ENCODE results near the gene TRIM66.

The TRIM66 gene

GRCh38 chr11:8682303-8683114 lies at the start of gene TRIM66, which contains the start of gene RPL27A:
TSS of gene TRIM66 (minus strand) at chr11:8682665. CDS start at chr11:8672274, 10,391 bp downstream.
TSS of gene RPL27A (plus strand) at chr11:8682792. CDS start at chr11:8682814, 22 bp downstream.
- DNase-seq (ENCODE audit: low read depth, low spot score): peak; percentile 96

GRCh38 chr11:8731647-8732323 lies 49.3 kb upstream of the TRIM66 start:
- no peak for DNase-seq (ENCODE audit: low read depth, low spot score)

GRCh38 chr11:8730697-8731020 lies 48.2 kb upstream of the TRIM66 start:
- DNase-seq (ENCODE audit: low read depth, low spot score): no peak

- DNase-seq (ENCODE audit: low read depth, low spot score): no peak
Measured at GRCh38 chr11:8729837-8730696, 47.6 kb upstream of the TRIM66 start.

- no peak for DNase-seq (ENCODE audit: low read depth, low spot score)
Measured at GRCh38 chr11:8729067-8729466, 46.6 kb upstream of the TRIM66 start.

- DNase-seq (ENCODE audit: low read depth, low spot score): no peak
Measured at GRCh38 chr11:8728563-8728962, 46.1 kb upstream of the TRIM66 start.

GRCh38 chr11:8726395-8726794 lies 43.9 kb upstream of the TRIM66 start:
- no peak for DNase-seq (ENCODE audit: low read depth, low spot score)

- no peak for DNase-seq (ENCODE audit: low read depth, low spot score)
Measured at GRCh38 chr11:8724682-8725081, 42.2 kb upstream of the TRIM66 start.

- no peak for DNase-seq (ENCODE audit: low read depth, low spot score)
Measured at GRCh38 chr11:8723711-8724110, 41.2 kb upstream of the TRIM66 start.

- DNase-seq (ENCODE audit: low read depth, low spot score): no peak
Measured at GRCh38 chr11:8722809-8723208, 40.3 kb upstream of the TRIM66 start.

- no peak for DNase-seq (ENCODE audit: low read depth, low spot score)
Measured at GRCh38 chr11:8721609-8722500, 39.4 kb upstream of the TRIM66 start.

- no peak for DNase-seq (ENCODE audit: low read depth, low spot score)
Measured at GRCh38 chr11:8720868-8721608, 38.6 kb upstream of the TRIM66 start.

GRCh38 chr11:8720352-8720751 lies 37.9 kb upstream of the TRIM66 start:
- no peak for DNase-seq (ENCODE audit: low read depth, low spot score)

GRCh38 chr11:8719721-8720120 lies 37.3 kb upstream of the TRIM66 start:
- DNase-seq (ENCODE audit: low read depth, low spot score): no peak

- no peak for DNase-seq (ENCODE audit: low read depth, low spot score)
Measured at GRCh38 chr11:8719211-8719649, 36.8 kb upstream of the TRIM66 start.

GRCh38 chr11:8717876-8718753 lies 35.6 kb upstream of the TRIM66 start:
- no peak for DNase-seq (ENCODE audit: low read depth, low spot score)

GRCh38 chr11:8717544-8717875 lies 35.0 kb upstream of the TRIM66 start:
- DNase-seq (ENCODE audit: low read depth, low spot score): no peak

GRCh38 chr11:8715501-8715900 lies 33.0 kb upstream of the TRIM66 start:
- no peak for DNase-seq (ENCODE audit: low read depth, low spot score)

- no peak for DNase-seq (ENCODE audit: low read depth, low spot score)
Measured at GRCh38 chr11:8714622-8715225, 32.3 kb upstream of the TRIM66 start.

Data from activated CD4-positive, CD25-positive, alpha-beta regulatory T cell treated with anti-CD3 and anti-CD28 coated beads, Interleukin-2, amount 50 U/mL, for 16 hours (primary cell).